ENCODE data around the gene RUNX2.

The RUNX2 gene

GRCh38 chr6:45637611-45638257 lies 309.6 kb downstream of the RUNX2 start:
- Histone ChIP-seq H3K27me3 (ENCODE audit: insufficient read depth, poor library complexity, severe bottlenecking) (no peaks in the 10 kb centered on the region), H3K36me3 (ENCODE audit: low read depth) (no peaks in the 10 kb centered on the region), H3K4me1 (ENCODE audit: insufficient read depth, poor library complexity, severe bottlenecking) (peaks cover 3% of the 10 kb centered on the region), H3K27ac (ENCODE audit: poor library complexity, severe bottlenecking) (no peak overlapping the region), H3K4me3 (ENCODE audit: severe bottlenecking) (no peak overlapping the region), H3K9me3 (ENCODE audit: severe bottlenecking) (no peaks in the 10 kb centered on the region)
- TF ChIP-seq CTCF (IDR thresholded peaks at IDR 0.05; ENCODE audit: poor library complexity, severe bottlenecking) = no peak
- DNase-seq (ENCODE audit: low spot score) = no peak
- ATAC-seq (ENCODE audit: low read depth) = no peak; the same call in 2 of the 3 replicates

GRCh38 chr6:45640081-45640491 lies 312.0 kb downstream of the RUNX2 start:
- ATAC-seq (ENCODE audit: low read depth) (peak; percentile 36; the same call in 2 of the 3 replicates), DNase-seq (ENCODE audit: low spot score) (no peak)
- no peak for TF ChIP-seq CTCF (IDR thresholded peaks at IDR 0.05; ENCODE audit: poor library complexity, severe bottlenecking)
- Histone ChIP-seq H3K9me3 (ENCODE audit: severe bottlenecking) (no peaks in the 10 kb centered on the region), H3K4me3 (ENCODE audit: severe bottlenecking) (no peak overlapping the region), H3K36me3 (ENCODE audit: low read depth) (no peaks in the 10 kb centered on the region), H3K27ac (ENCODE audit: poor library complexity, severe bottlenecking) (no peak overlapping the region), H3K4me1 (ENCODE audit: insufficient read depth, poor library complexity, severe bottlenecking) (peaks cover 3% of the 10 kb centered on the region), H3K27me3 (ENCODE audit: insufficient read depth, poor library complexity, severe bottlenecking) (no peaks in the 10 kb centered on the region)

DNA sequence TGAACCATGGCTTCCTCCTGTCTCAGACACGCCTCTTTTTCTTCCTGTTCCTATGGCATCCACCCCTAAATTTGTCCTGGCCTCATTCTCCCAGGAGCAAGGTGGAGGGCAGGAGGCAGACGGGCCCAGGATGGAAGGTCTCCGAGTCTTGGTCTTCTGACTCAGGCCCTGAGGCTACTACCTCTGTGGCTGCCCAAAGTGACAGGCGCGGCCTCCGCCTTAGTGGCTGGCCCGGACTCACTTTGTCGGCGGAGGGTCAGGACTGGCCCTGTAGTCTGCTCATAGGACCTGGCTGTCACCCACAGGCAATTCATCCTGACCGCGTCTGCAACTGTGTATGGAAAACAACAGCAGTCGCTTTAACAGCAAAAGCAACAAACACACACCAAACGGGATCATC lies 312.7 kb downstream of the RUNX2 start:
- Histone ChIP-seq H3K4me3 (ENCODE audit: severe bottlenecking) (no peak overlapping the region), H3K27me3 (ENCODE audit: insufficient read depth, poor library complexity, severe bottlenecking) (no peaks in the 10 kb centered on the region), H3K27ac (ENCODE audit: poor library complexity, severe bottlenecking) (no peak overlapping the region), H3K4me1 (ENCODE audit: insufficient read depth, poor library complexity, severe bottlenecking) (peaks cover 3% of the 10 kb centered on the region), H3K9me3 (ENCODE audit: severe bottlenecking) (no peaks in the 10 kb centered on the region), H3K36me3 (ENCODE audit: low read depth) (no peaks in the 10 kb centered on the region)
- no peak for DNase-seq (ENCODE audit: low spot score)
- no peak for ATAC-seq (ENCODE audit: low read depth)
- no peak for TF ChIP-seq CTCF (IDR thresholded peaks at IDR 0.05; ENCODE audit: poor library complexity, severe bottlenecking)

GRCh38 chr6:45642331-45643125 lies 314.4 kb downstream of the RUNX2 start:
- no peak for TF ChIP-seq CTCF (IDR thresholded peaks at IDR 0.05; ENCODE audit: poor library complexity, severe bottlenecking)
- no peaks in the 10 kb centered on the region for H3K27me3 ChIP-seq (ENCODE audit: insufficient read depth, poor library complexity, severe bottlenecking)
- ATAC-seq (ENCODE audit: low read depth) (no peak), DNase-seq (ENCODE audit: low spot score) (no peak)
- no peak overlapping the region for H3K4me3 ChIP-seq (ENCODE audit: severe bottlenecking)
- no peak overlapping the region for H3K27ac ChIP-seq (ENCODE audit: poor library complexity, severe bottlenecking)
- no peaks in the 10 kb centered on the region for H3K9me3 ChIP-seq (ENCODE audit: severe bottlenecking)
- no peaks in the 10 kb centered on the region for H3K36me3 ChIP-seq (ENCODE audit: low read depth)
- H3K4me1 ChIP-seq (ENCODE audit: insufficient read depth, poor library complexity, severe bottlenecking) = peaks cover 8% of the 10 kb centered on the region

DNA sequence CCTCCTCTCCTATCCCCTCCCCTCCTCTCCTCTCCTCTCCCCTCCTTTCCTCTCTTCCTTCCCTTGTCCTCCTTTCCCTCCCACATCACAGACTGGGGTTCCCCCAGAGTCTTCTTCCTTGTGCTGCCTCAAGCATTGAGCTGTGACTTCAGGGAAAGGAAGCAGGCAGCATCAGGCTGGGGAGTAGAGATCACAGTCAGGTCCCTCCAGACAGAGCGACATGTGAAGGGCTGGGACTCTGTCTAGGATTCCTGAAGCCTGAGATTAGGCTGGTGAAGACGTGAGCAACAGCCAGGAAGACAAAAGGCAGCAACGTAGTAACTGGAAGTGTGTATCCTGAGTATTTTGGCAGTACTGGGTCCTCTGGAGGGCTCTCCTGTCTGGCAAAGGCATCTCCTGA lies 315.0 kb downstream of the RUNX2 start:
- ATAC-seq (ENCODE audit: low read depth) = no peak
- H3K4me1 ChIP-seq (ENCODE audit: insufficient read depth, poor library complexity, severe bottlenecking) = peaks cover 10% of the 10 kb centered on the region
- no peak for TF ChIP-seq CTCF (IDR thresholded peaks at IDR 0.05; ENCODE audit: poor library complexity, severe bottlenecking)

More for the DNA sequence above, 315.0 kb downstream of the RUNX2 start:
- no peaks in the 10 kb centered on the region for H3K9me3 ChIP-seq (ENCODE audit: severe bottlenecking)
- no peak overlapping the region for H3K27ac ChIP-seq (ENCODE audit: poor library complexity, severe bottlenecking)
- DNase-seq (ENCODE audit: low spot score) = no peak
- H3K27me3 ChIP-seq (ENCODE audit: insufficient read depth, poor library complexity, severe bottlenecking) = no peaks in the 10 kb centered on the region
- no peak overlapping the region for H3K4me3 ChIP-seq (ENCODE audit: severe bottlenecking)
- no peaks in the 10 kb centered on the region for H3K36me3 ChIP-seq (ENCODE audit: low read depth)

All from RWPE2 (cell line).